Muscle of arm (tissue), 12 donors: ENCODE data around the gene DUS3L. TPM values are rescaled to one million over a fixed set of nuclear protein-coding genes. Genes with fewer than 3 reads are reported as not detected.

ENCODE experiments used
- DNase-seq: peaks from one replicate; pipeline ENCODE4 v3.0.0-alpha.2; 2013
- polyA plus RNA-seq, 12 donors: library from polyadenylated mRNA; unstranded; fragments of 120-200 nt; gene quantifications; one replicate each; pipeline ENCODE4 v1.2.1, GENCODE V29; 2013; ENCODE audit not compliant: insufficient read length in 12 of 12

The DUS3L gene
- polyA plus RNA-seq, 12 donors: 13.3 to 29.3 (median 17.7) TPM; not detected in 1

- no peak for DNase-seq
Measured at GRCh38 chr19:5824751-5825150, 33.8 kb upstream of the DUS3L start.

- no peak for DNase-seq
Measured at GRCh38 chr19:5823579-5824281, 32.8 kb upstream of the DUS3L start.

- DNase-seq: no peak
Measured at GRCh38 chr19:5822181-5822844, 31.4 kb upstream of the DUS3L start.

GRCh38 chr19:5821521-5822180 lies 30.7 kb upstream of the DUS3L start:
- no peak for DNase-seq

- no peak for DNase-seq
Measured at GRCh38 chr19:5820785-5821184, 29.8 kb upstream of the DUS3L start.

GRCh38 chr19:5818594-5818993 lies 27.6 kb upstream of the DUS3L start:
- no peak for DNase-seq

GRCh38 chr19:5817218-5817617 lies 26.3 kb upstream of the DUS3L start:
- DNase-seq: no peak

GRCh38 chr19:5814852-5815246 lies 23.9 kb upstream of the DUS3L start:
- DNase-seq: no peak

- DNase-seq: no peak
Measured at GRCh38 chr19:5814123-5814851, 23.3 kb upstream of the DUS3L start.

GRCh38 chr19:5811117-5811516 lies 20.2 kb upstream of the DUS3L start:
- no peak for DNase-seq

GRCh38 chr19:5809469-5809868 lies 18.5 kb upstream of the DUS3L start:
- no peak for DNase-seq

GRCh38 chr19:5809053-5809452 lies 18.1 kb upstream of the DUS3L start:
- DNase-seq: no peak

GRCh38 chr19:5808120-5808816 lies 17.3 kb upstream of the DUS3L start:
- no peak for DNase-seq

GRCh38 chr19:5806905-5807304 lies 15.9 kb upstream of the DUS3L start:
- no peak for DNase-seq

- DNase-seq: no peak
Measured at GRCh38 chr19:5806133-5806489, 15.1 kb upstream of the DUS3L start.

GRCh38 chr19:5805462-5806132 lies 14.6 kb upstream of the DUS3L start:
- peak; percentile 36 for DNase-seq

- no peak for DNase-seq
Measured at GRCh38 chr19:5804516-5805461, 13.8 kb upstream of the DUS3L start, which contains the start of gene NRTN. TSS of gene NRTN (plus strand) at chr19:5805067. CDS start at chr19:5824166, 19,099 bp downstream.

- DNase-seq: peak; percentile 91
Measured at GRCh38 chr19:5803752-5804515, 13.0 kb upstream of the DUS3L start.

GRCh38 chr19:5803441-5803751 lies 12.4 kb upstream of the DUS3L start:
- DNase-seq: peak; percentile 20
